PFSK-1 (cell line): ENCODE measurements around the gene POM121L2.

ENCODE experiments used
- POLR2AphosphoS5 ChIP-seq: IDR thresholded peaks from 2 replicates; pipeline ENCODE4 v1.6.1; 2012; ENCODE audit warnings: low read depth, mild to moderate bottlenecking, control low read depth, low read length, moderate library complexity
- REST ChIP-seq, 2 experiments: IDR thresholded peaks; 2 replicates each; pipeline versions ENCODE4 v1.6.1 to v1.8.0; 2011 to 2012; ENCODE audit warnings: low read depth in 2 of 2, low read length in 2 of 2, control low read depth in 1 of 2, inconsistent platforms in 1 of 2, mild to moderate bottlenecking in 1 of 2, moderate library complexity in 1 of 2; ENCODE audit not compliant: insufficient read depth in 1 of 2
- SIN3A ChIP-seq: IDR thresholded peaks from 2 replicates; pipeline ENCODE4 v1.6.1; 2012; ENCODE audit warnings: mild to moderate bottlenecking, low read length, moderate library complexity, borderline replicate concordance; ENCODE audit not compliant: insufficient read depth
- TAF1 ChIP-seq: IDR thresholded peaks from 2 replicates; pipeline ENCODE4 v1.6.1; 2012; ENCODE audit warnings: low read length, control low read depth, borderline replicate concordance; ENCODE audit not compliant: insufficient read depth

DNA sequence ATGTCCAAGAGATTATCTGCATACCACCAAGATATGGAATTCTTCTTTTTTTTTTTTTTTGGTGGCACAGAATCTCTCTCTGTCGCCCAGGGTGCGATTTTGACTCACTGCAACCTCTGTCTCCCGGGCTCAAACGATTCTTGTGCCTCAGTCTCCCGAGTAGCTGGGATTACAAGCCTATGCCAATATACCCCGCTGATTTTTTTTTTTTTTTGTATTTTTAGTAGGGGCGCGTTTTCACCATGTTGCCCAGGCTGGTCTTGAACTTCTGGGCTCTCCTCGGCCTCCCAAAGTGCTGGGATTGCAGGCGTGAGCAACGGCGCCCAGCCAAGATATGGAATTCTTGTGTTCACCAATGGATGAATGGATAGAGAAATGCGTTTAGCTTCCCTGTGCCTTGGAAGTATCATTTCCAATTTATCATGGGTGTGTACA is 31.0 kb downstream of the POM121L2 start:
- TF ChIP-seq TAF1, result no peak
- no peak for TF ChIP-seq POLR2AphosphoS5
- no peak for TF ChIP-seq SIN3A
- no peak for TF ChIP-seq REST (IDR thresholded peaks at IDR 0.05; ENCODE audit: insufficient read depth in 1 of 2, low read depth in 2 of 2, low read length in 2 of 2)
